ENCODE measurements around the gene SNAPC2.

The SNAPC2 gene

GRCh38 chr19:7919610-7920518, at the start of gene SNAPC2:
Gene SNAPC2 (plus strand): TSS chr19:7920338. CDS start chr19:7920367, 29 bp downstream.
- no peak for TF ChIP-seq ZNF274 (IDR thresholded peaks at IDR 0.05; ENCODE audit: low read depth, low read length)
- peak within 1 kb of the TSS; percentile 64; the same call in 1 of the 2 replicates for H3K4me3 ChIP-seq (ENCODE audit: low read length)

GRCh38 chr19:7870571-7871436, 49.3 kb upstream of the SNAPC2 start:
- no peak overlapping the region for H3K4me3 ChIP-seq (ENCODE audit: low read length)

GRCh38 chr19:7871437-7872305, 48.5 kb upstream of the SNAPC2 start:
- H3K4me3 ChIP-seq (ENCODE audit: low read length) = no peak overlapping the region; the same call in 1 of the 2 replicates
- TF ChIP-seq ZNF274 (IDR thresholded peaks at IDR 0.05; ENCODE audit: low read depth, low read length) = no peak

More at GRCh38 chr19:7870571-7871436, 49.3 kb upstream of the SNAPC2 start:
- no peak for TF ChIP-seq ZNF274 (IDR thresholded peaks at IDR 0.05; ENCODE audit: low read depth, low read length)

- no peak overlapping the region for H3K4me3 ChIP-seq (ENCODE audit: low read length)
- no peak for TF ChIP-seq ZNF274 (IDR thresholded peaks at IDR 0.05; ENCODE audit: low read depth, low read length)
These were observed 47.6 kb upstream of the SNAPC2 start for GRCh38 chr19:7872306-7873204.

GRCh38 chr19:7873304-7874075, 46.6 kb upstream of the SNAPC2 start:
- no peak overlapping the region for H3K4me3 ChIP-seq (ENCODE audit: low read length)
- no peak for TF ChIP-seq ZNF274 (IDR thresholded peaks at IDR 0.05; ENCODE audit: low read depth, low read length)

- no peak for TF ChIP-seq ZNF274 (IDR thresholded peaks at IDR 0.05; ENCODE audit: low read depth, low read length)
- H3K4me3 ChIP-seq (ENCODE audit: low read length) = no peak within 1 kb of the TSS
These were observed 45.9 kb upstream of the SNAPC2 start, which contains the start of gene PRR36 for GRCh38 chr19:7874076-7874896. Gene PRR36 (minus strand): TSS chr19:7874390. CDS start chr19:7873689, 701 bp downstream.

GRCh38 chr19:7874897-7875273, 45.3 kb upstream of the SNAPC2 start:
- TF ChIP-seq ZNF274 (IDR thresholded peaks at IDR 0.05; ENCODE audit: low read depth, low read length) = no peak
- H3K4me3 ChIP-seq (ENCODE audit: low read length) = no peak overlapping the region

GRCh38 chr19:7877249-7877836, 42.8 kb upstream of the SNAPC2 start:
- no peak overlapping the region for H3K4me3 ChIP-seq (ENCODE audit: low read length)
- TF ChIP-seq ZNF274 (IDR thresholded peaks at IDR 0.05; ENCODE audit: low read depth, low read length) = no peak

GRCh38 chr19:7879111-7879807, 40.9 kb upstream of the SNAPC2 start:
- no peak for TF ChIP-seq ZNF274 (IDR thresholded peaks at IDR 0.05; ENCODE audit: low read depth, low read length)
- no peak overlapping the region for H3K4me3 ChIP-seq (ENCODE audit: low read length)

- H3K4me3 ChIP-seq (ENCODE audit: low read length) = no peak overlapping the region
- no peak for TF ChIP-seq ZNF274 (IDR thresholded peaks at IDR 0.05; ENCODE audit: low read depth, low read length)
These were observed 40.3 kb upstream of the SNAPC2 start for GRCh38 chr19:7879836-7880235.
